Activated CD8-positive, alpha-beta memory T cell treated with anti-CD3 and anti-CD28 coated beads for 36 hours (primary cell): Measurements from ENCODE around the gene RAB1B. TPM values are rescaled to one million over a fixed set of nuclear protein-coding genes. Genes with fewer than 3 reads are reported as not detected.
"Not testable (repeated sequence)": the region's sequence is repeated elsewhere in the genome, so short reads cannot be mapped to it uniquely, and the experiment has no call there.

Experiments
- CTCF ChIA-PET: fragments of 350-600 bp; sonication (Branson Sonifier 250); formaldehyde crosslinking; loops from one replicate; lab custom pipeline; 2021; ENCODE audit warnings: antibody characterized with exemption; lab: Charles Lee
- POLR2A ChIA-PET: fragments of 350-600 bp; sonication (Branson Sonifier 250); formaldehyde crosslinking; loops from one replicate; lab custom pipeline; 2021; ENCODE audit warnings: antibody characterized with exemption; lab: Charles Lee
- total RNA-seq, 2 experiments: library from RNA; stranded (reverse); gene quantifications; one replicate each; pipeline ENCODE4 v1.2.3, GENCODE V29; 2021

Gene RAB1B
- total RNA-seq, 2 experiments from 2014 or later = 118 TPM

GRCh38 chr11:66235141-66235540 is 33.3 kb upstream of the RAB1B start:
- ChIA-PET POLR2A (no interaction called here), CTCF (interaction anchor here (2.2 kb wide), 1 partner anchor 166 kb away, joined by 4 read pairs; no protein-coding TSS in a partner anchor)

DNA sequence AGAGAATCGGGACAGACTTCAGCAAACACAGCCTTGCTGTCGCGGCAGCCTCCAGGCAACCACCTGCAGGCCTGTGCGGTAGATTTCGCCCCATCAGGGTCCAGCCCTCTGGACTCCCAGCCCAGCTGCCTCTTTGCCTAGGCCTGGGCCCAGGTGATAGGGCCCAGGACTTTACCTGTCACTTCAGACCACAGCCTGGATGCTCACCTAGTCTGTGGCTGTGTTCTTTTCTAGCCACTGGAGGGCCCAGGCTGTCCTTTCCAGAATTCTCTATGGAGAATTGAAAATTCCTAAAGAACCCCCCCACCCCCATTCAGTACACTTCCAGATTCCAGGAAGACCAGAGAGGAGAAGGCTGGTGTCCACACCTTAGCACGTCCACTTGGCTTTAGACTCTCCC is 30.6 kb upstream of the RAB1B start:
- ChIA-PET CTCF (interaction anchor here (2.1 kb wide), 1 partner anchor 16 kb away, joined by 5 read pairs; no protein-coding TSS in a partner anchor), POLR2A (interaction anchor here (0.6 kb wide), 1 partner anchor 9 kb away, joined by 3 read pairs; no protein-coding TSS in a partner anchor)

GRCh38 chr11:66238786-66239413 is 29.5 kb upstream of the RAB1B start:
- POLR2A ChIA-PET = interaction anchor here (0.5 kb wide), 1 partner anchor 32 kb away, joined by 6 read pairs; no protein-coding TSS in a partner anchor
- CTCF ChIA-PET = no interaction called here

GRCh38 chr11:66239511-66239910 is 28.9 kb upstream of the RAB1B start:
- CTCF ChIA-PET = no interaction called here
- POLR2A ChIA-PET = interaction anchor here (0.5 kb wide), 1 partner anchor 32 kb away, joined by 6 read pairs; no protein-coding TSS in a partner anchor

DNA sequence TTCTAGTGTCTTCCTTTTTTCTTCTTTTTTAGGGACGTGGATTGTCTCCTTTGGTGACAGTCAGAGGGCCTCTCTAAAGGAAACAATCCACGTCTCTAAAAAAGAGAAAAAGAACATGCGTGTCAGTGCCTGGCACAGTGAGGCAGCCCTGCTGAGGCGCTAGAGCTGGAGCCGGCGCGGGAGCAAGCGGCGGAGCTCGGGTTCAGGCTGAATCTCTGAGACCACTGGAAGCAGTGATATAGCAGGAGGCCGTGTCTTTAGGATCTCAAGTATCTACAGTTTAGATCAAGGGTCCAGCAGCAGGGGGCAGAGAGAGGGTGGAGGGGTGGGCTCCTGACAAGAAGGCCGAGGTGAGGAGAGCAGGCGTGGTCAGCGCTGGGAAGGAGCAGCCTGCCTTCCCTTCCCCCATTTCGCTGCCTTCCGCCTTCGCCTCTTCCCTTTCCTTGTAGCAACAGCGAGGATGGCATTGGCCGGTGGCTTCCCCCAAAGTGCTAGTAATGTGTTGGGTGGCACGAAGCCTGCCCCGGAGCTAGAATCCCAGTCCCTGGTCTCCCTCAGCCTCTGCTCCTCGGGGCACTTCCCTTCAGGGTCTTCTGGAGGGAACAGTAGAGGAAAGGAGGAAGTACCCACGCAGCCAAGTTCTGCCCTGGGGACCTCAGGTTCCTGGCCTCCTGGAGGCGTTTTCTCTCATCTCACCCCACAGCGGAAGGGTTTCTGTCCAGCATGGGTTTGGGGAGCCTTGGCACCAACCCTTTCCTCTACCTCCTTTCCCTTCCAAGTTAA is 28.2 kb upstream of the RAB1B start:
- ChIA-PET POLR2A (no interaction called here), CTCF (interaction anchor here (1.7 kb wide), 1 partner anchor 11 kb away, joined by 4 read pairs; no protein-coding TSS in a partner anchor)

DNA sequence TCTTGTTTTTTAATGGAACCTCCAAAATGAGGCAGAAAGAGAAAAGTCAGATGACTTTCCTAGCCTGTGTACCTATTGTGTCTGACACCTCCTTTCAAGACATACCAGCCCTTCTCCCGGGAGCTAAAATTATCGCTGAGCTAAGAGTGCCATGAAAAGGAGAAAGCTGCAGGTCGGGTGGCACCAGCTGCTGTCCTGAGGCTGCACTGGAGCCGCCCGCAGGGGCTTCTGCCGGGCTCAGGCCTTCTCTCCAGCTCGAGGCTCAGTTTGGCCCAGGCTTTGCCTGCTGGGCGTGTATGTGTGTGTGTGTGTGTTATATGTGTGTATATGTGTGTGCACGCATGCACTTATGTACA is 27.7 kb upstream of the RAB1B start:
- POLR2A ChIA-PET = no interaction called here
- CTCF ChIA-PET = interaction anchor here (0.8 to 1.7 kb wide), 2 partner anchors 11 to 71 kb away, joined by 3 to 4 read pairs; no protein-coding TSS in a partner anchor

DNA sequence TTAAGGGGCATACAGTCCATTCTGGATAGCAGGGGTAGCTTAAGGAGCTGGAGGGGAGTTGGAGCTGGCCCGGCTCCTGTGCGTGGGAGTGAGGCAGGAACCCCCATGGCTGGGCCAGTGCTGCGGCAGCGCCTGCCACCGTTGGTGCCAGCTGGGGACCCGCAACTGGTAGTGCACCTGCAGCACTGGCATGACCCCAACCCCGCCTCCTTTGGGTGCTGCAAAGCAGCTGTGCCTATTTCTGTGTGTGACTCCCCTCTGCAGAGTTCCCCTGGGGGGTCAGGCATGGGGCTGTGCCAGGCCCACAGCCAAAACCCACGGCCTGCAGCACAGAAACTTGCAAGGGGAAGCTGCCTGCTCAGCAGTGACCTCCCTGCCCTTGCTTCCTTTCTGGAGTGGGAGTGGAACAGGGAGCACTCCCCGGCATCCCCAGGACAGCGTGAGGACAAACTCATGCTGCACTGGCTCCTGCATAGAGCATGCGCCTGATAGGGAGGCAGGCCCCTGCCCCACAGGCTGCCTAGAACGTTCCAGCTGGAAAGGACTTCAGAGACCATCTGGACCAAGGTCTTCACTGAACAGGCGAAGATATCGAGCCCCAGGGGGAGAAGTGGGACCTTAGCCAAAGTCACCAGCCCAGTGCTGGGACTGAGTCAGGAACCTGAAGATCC is 26.2 kb upstream of the RAB1B start:
- ChIA-PET POLR2A (no interaction called here), CTCF (interaction anchor here (1.7 kb wide), 1 partner anchor 9 kb away, joined by 4 read pairs; no protein-coding TSS in a partner anchor)

DNA sequence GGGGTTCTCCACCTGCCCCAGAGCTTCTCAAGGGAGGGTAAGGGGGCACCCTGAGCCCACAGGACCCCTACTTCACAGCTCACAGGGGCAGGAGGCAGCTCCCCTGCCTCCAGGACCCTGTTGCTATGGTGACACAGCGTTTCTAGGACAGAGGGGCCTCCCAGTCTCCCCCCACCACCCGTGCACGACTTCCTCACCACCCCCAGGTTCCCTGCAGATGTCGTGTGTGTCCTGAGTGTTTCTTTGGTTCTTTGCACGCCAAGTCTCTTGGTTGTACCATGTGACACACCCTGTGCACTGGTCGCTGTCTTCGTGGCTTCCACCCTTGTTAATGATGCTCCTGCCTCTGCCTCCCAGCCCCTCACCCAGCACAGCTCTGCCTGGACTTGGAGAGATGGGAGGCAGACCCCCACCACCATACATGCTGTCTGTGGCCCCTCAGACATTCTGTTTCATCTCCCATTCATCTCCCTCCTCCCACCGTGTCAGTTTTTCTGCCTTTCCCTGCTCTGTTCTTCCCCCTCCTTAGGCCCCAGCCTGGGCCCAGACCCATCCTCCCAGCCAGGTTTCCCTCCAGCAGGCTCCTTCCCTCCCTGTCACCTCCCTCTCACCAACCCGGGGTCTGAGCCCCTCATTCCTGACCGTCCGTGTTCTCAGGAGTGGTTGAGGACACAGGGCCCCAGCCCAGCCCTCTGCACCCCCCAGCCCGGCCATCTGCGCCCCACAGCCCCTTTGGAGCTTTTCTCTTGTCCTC is 24.5 kb upstream of the RAB1B start:
- ChIA-PET CTCF (no interaction called here), POLR2A (no interaction called here)

- CTCF ChIA-PET = interaction anchor here (0.7 to 2.1 kb wide), 2 partner anchors 25 to 536 kb away, joined by 3 to 4 read pairs; no protein-coding TSS in a partner anchor
- POLR2A ChIA-PET = no interaction called here
These were observed 21.1 kb upstream of the RAB1B start for GRCh38 chr11:66247295-66247694.

- CTCF ChIA-PET = interaction anchor here (0.7 kb wide), 1 partner anchor 536 kb away, joined by 3 read pairs; no protein-coding TSS in a partner anchor
These were observed 20.6 kb upstream of the RAB1B start for GRCh38 chr11:66247801-66248200.

DNA sequence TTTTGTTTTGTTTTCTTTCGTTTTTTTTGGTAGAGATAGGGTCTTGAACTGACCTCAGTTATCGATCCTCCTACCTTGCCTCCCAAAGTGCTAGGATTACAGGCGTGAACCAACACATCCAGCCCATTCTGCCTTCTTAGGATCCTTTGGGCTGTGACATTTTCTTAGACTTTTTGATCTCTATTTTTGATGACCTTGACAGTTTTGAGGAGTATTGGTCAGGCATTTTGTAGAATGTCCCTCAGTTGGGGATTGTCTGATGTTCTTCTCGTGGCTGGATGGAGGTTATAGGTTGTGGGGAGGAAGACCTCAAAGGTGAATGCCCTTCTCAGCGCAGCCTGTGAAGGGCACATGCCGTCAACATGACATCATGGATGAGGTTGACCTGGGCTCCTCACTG is 19.5 kb upstream of the RAB1B start:
- POLR2A ChIA-PET = no interaction called here
- CTCF ChIA-PET = no interaction called here

More at GRCh38 chr11:66247801-66248200, 20.6 kb upstream of the RAB1B start:
- POLR2A ChIA-PET = no interaction called here

DNA sequence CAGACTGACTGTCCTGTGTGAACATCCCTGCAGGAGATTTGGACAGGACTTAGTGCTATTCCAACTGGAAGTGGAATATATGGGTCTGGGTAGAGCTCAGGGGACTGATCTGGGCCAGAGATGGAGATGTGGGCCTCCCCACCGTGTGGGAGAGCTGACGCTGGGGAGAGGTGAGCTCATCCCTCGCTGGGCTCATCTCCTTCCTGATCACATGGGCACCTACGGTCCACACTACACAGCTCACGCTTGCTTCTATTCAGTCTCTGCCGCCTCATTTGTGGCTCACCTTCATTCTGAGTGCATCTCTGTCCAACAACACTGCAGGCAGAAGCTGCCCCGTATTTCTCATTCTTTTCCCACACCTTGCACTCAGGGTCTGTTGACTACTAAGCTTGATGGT is 16.6 kb upstream of the RAB1B start:
- ChIA-PET CTCF (interaction anchor here (0.8 to 1.0 kb wide), 2 partner anchors 10 kb away, joined by 3 to 4 read pairs; no protein-coding TSS in a partner anchor), POLR2A (no interaction called here)

GRCh38 chr11:66253081-66253480 is 15.4 kb upstream of the RAB1B start:
- POLR2A ChIA-PET = interaction anchor here (1.1 kb wide), 1 partner anchor 1780 kb away, joined by 6 read pairs; no protein-coding TSS in a partner anchor
- CTCF ChIA-PET = not testable (repeated sequence)

DNA sequence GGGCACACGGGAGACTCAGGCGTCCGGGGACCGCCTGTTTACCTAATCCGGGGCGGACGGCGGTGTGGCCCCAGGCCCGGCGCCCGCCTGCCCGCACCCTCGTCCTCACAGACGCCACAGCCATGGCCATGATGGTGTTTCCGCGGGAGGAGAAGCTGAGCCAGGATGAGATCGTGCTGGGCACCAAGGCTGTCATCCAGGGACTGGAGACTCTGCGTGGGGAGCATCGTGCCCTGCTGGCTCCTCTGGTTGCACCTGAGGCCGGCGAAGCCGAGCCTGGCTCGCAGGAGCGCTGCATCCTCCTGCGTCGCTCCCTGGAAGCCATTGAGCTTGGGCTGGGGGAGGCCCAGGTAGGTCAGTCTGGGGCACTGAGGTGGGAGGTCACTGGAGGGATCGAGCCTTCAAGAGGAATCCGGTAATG is 10.0 kb upstream of the RAB1B start:
- POLR2A ChIA-PET = interaction anchor here (0.6 to 1.4 kb wide), 4 partner anchors 31 to 478 kb away, joined by 3 to 7 read pairs (median 5); partner anchors contain the start of genes AP5B1 and YIF1A
- CTCF ChIA-PET = interaction anchor here (0.6 to 3.8 kb wide), 4 partner anchors 22 to 123 kb away, joined by 3 to 16 read pairs (median 4); no protein-coding TSS in a partner anchor

- POLR2A ChIA-PET = interaction anchor here (0.6 to 1.4 kb wide), 3 partner anchors 12 to 37 kb away, joined by 3 to 7 read pairs (median 4); partner anchors contain the start of gene YIF1A
- CTCF ChIA-PET = interaction anchor here (1.0 to 3.8 kb wide), 4 partner anchors 21 to 124 kb away, joined by 3 to 16 read pairs (median 4); no protein-coding TSS in a partner anchor
These were observed 9.2 kb upstream of the RAB1B start for GRCh38 chr11:66259225-66259624.

DNA sequence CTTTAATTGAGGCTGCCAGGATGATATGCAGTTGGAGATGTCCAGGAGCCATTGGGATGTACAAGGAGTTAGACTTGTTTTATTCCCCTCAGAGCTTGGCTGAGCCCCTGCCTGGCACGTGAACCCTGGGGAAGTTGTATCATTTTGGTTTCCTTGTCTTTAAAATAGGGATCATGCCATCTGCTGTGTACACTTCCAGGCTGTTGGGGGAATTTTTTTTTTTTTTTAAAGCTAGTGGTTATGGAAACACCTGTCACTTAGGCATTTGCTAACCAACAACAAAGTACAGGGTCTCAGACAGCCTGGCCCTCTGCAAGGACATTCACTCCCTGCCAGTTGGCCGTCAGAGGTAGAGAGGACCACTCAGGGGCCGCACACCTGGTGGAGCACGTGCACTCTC is 8.5 kb upstream of the RAB1B start:
- ChIA-PET POLR2A (interaction anchor here (0.5 to 0.6 kb wide), 2 partner anchors 21 to 52 kb away, joined by 3 to 4 read pairs; no protein-coding TSS in a partner anchor), CTCF (interaction anchor here (1.5 to 3.8 kb wide), 3 partner anchors 21 to 124 kb away, joined by 3 to 16 read pairs (median 3); no protein-coding TSS in a partner anchor)

- ChIA-PET CTCF (interaction anchor here (1.1 to 3.8 kb wide), 3 partner anchors 10 to 40 kb away, joined by 3 to 16 read pairs (median 5); no protein-coding TSS in a partner anchor), POLR2A (interaction anchor here (0.5 kb wide), 1 partner anchor 37 kb away, joined by 3 read pairs; no protein-coding TSS in a partner anchor)
These were observed 6.9 kb upstream of the RAB1B start for GRCh38 chr11:66261578-66261977.

- CTCF ChIA-PET = interaction anchor here (1.1 to 3.8 kb wide), 3 partner anchors 11 to 40 kb away, joined by 3 to 16 read pairs (median 5); no protein-coding TSS in a partner anchor
- POLR2A ChIA-PET = no interaction called here
These were observed 6.2 kb upstream of the RAB1B start for GRCh38 chr11:66262191-66262590.
